T-helper 17 cell (primary cell): ENCODE data around the gene MAPK12. TPM values are rescaled to one million over a fixed set of nuclear protein-coding genes. Genes with fewer than 3 reads are reported as not detected.
A peak's percentile ranks its signal among the peaks of the same experiment; 100 is the strongest.

ENCODE experiments used
- ATAC-seq: fragments of 150-1000 bp; cut with Tn5 transposase; 2 replicates; pipeline ENCODE4 v1.10.0; 2021; ENCODE audit warnings: mild to moderate bottlenecking, moderate library complexity
- DNase-seq, 3 donors: peaks; one replicate each; pipeline versions ENCODE4 v3.0.0 to v3.0.0-alpha.2; 2020 to 2021
- H3K9me3 ChIP-seq: one replicate; pipeline ENCODE4 v1.7.0; 2013; ENCODE audit warnings: low read length, mild to moderate bottlenecking; ENCODE audit not compliant: control insufficient read depth, poor library complexity, severe bottlenecking
- H3K27ac Mint-ChIP-seq: one replicate; pipeline ENCODE4 v1.8.0; 2022; ENCODE audit warnings: mild to moderate bottlenecking, moderate library complexity, mixed read lengths
- H3K27me3 Mint-ChIP-seq: one replicate; pipeline ENCODE4 v1.8.0; 2022; ENCODE audit warnings: mixed read lengths
- H3K36me3 Mint-ChIP-seq: one replicate; pipeline ENCODE4 v1.8.0; 2022; ENCODE audit warnings: low read depth, mixed read lengths
- H3K4me1 Mint-ChIP-seq: one replicate; pipeline ENCODE4 v1.8.0; 2022; ENCODE audit warnings: mild to moderate bottlenecking, mixed read lengths
- H3K4me3 Mint-ChIP-seq: one replicate; pipeline ENCODE4 v1.8.0; 2022; ENCODE audit warnings: mild to moderate bottlenecking, moderate library complexity, mixed read lengths
- total RNA-seq, 4 donors: library from RNA in 2 of 4; stranded (reverse) in 2 of 4; gene quantifications; one replicate each; pipeline ENCODE4 v1.2.3 and lab custom pipeline; 2022 to 2026

MAPK12 gene
- total RNA-seq, 2 donors from 2014 or later: 1.7 to 1.9 TPM

DNA sequence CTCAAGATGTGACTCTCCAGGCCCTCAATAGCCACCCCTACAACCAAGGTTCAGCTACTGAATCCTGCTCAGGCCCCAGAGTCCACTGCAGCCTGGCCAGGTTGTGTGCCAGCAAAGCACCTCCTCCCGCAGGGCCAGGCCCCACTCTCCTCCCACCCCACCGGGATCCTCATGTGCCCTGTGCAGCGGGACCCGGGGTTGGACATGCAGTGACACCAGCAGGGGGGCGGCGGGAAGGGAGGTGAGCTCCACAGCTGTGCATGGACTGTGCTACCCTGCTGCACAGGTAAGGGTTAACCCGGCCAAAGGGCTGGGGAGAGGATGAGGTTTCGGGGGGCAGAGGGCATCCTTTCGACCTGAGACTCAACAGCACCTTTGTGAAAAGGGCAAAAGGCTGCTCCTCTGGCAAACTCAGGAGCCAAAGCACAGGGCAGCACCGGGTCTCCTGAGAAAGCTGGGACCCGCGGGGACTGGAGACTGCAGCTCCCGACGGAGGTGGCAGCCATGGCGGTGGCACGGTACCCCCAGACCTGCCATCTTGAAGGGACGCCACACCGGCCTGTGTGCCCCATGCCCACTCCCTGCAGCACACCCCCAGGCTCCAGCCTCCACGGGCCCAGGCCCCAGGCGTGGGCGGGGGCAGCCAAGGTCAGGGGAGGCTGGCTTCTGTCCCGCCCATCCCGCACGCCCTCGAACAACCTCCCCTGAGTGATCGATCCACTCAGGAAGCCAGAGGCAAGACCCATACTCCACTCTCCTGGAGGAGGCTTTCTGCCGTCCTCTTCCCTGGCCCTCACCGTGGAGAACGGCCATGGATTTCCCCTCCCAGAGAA, 35.4 kb upstream of the MAPK12 start:
- Mint-ChIP-seq H3K27me3 (peaks cover 31% of the 10 kb centered on the region), H3K4me3 (no peak overlapping the region), H3K4me1 (peaks cover 4% of the 10 kb centered on the region), H3K27ac (no peak overlapping the region), H3K36me3 (peaks cover 2% of the 10 kb centered on the region)
- ATAC-seq: no peak
- DNase-seq: no peak
- no peaks in the 10 kb centered on the region for H3K9me3 ChIP-seq

DNA sequence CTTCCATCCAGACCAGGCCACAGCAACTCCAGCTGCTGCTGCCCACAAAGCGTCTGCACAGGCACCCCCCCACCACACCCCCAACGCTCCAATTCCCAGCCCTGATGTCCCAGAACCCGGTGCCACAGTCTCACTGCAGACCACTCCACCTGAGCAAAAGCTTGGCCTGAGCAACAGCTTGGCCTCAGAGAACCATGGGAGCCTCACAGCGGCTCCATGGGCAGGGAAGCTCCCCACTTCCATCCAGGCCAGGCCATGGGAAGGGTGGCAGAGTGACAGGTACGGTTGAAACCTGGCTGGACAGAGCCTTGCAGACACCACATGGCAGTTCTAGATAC, 32.8 kb upstream of the MAPK12 start:
- no peak for ATAC-seq
- no peak overlapping the region for H3K27ac Mint-ChIP-seq
- no peaks in the 10 kb centered on the region for H3K9me3 ChIP-seq
- H3K27me3 Mint-ChIP-seq: peaks cover 40% of the 10 kb centered on the region
- H3K4me1 Mint-ChIP-seq: peaks cover 4% of the 10 kb centered on the region
- no peak overlapping the region for H3K4me3 Mint-ChIP-seq
- DNase-seq: no peak
- H3K36me3 Mint-ChIP-seq: peaks cover 2% of the 10 kb centered on the region

DNA sequence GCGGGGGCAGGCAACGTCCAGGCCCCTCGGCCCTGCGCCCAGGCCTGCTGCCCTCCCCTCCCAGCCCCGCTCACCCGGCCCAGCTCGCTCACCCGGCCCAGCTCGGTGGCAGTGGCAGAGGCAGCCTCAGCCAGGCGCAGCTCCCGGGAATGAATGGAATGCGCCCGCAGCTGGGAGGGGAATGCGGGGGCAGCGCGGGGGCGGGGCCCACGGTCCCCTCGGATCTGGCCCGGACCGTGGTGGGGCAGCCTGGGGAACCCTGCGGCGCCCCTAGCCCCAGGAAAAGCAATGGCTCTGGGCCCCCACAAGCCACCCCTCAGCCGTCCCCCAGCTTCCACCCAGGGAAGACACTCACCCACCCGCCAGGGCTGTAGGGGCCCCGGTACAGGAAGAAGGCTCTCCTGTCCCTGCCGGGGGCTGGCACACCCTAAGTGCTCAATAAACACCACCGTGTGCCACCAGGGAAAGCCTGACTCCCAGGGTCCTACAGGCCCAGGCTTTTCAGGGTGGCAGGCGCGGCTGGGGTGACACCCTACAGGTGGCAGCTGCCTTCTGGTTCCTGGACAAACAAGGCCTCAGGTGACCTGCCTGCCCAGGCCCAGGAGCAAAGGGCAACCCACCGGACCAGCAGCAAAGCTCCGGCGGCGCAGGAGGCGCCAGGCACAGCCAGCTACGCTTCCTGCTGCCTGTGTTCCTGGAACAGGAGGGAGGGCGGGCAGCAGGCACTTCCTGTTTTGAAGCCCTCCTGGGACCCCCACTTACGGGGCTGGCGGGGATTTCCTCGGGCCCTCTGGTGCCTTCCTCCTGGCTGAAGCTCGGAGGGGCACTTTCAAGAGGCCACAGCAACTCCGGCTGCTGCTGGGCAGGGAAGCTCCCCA, 32.2 kb upstream of the MAPK12 start:
- Mint-ChIP-seq H3K27ac (no peak overlapping the region), H3K4me3 (no peak overlapping the region), H3K36me3 (peaks cover 2% of the 10 kb centered on the region), H3K27me3 (peaks cover 39% of the 10 kb centered on the region), H3K4me1 (peaks cover 4% of the 10 kb centered on the region)
- DNase-seq (no peak), ATAC-seq (no peak)
- H3K9me3 ChIP-seq: no peaks in the 10 kb centered on the region

DNA sequence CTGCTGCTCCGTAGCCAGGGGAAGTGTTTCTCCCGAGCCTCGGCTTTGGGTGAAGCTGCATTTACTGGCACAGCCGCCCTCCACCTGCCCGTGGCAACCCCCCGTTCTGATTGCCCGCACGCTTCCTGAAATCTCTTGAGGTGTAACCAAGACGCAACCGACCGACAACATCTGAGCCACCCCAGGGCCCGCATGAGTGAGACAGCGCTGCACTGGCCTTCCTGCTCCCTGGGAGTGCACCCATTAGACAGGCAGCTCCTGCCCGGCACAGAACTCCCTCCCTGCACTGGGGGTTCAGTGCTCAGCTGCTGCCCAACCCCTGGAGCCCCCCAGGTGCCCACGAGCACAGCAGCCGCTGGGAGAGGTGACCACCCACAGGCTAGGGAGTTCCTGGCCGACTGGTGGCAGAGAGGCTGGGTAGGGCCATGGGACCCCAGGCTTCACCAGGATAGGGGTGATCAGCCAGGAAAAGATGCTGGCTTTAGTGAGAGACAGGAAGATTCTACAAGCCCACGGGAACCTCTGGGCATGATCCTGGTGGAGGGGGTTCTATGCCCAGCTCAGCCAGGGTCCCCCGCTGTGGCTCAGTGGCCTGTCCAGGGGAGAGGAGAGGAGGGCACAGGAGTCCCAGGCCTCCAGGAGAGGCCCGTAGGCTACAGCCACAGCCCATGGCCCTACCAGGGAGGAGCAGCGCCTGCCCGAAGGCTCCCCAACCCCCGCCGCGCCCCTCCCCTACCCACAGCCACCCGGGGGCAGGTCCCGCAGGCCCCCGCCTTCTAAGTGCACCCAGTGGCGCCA, 31.4 kb upstream of the MAPK12 start:
- ATAC-seq (peak; percentile 56), DNase-seq (no peak)
- H3K36me3 Mint-ChIP-seq: peaks cover 2% of the 10 kb centered on the region
- H3K27me3 Mint-ChIP-seq: peaks cover 31% of the 10 kb centered on the region
- H3K9me3 ChIP-seq: no peaks in the 10 kb centered on the region
- H3K4me3 Mint-ChIP-seq: peak overlapping the region; percentile 56
- peaks cover 4% of the 10 kb centered on the region for H3K4me1 Mint-ChIP-seq
- H3K27ac Mint-ChIP-seq: no peak overlapping the region

DNA sequence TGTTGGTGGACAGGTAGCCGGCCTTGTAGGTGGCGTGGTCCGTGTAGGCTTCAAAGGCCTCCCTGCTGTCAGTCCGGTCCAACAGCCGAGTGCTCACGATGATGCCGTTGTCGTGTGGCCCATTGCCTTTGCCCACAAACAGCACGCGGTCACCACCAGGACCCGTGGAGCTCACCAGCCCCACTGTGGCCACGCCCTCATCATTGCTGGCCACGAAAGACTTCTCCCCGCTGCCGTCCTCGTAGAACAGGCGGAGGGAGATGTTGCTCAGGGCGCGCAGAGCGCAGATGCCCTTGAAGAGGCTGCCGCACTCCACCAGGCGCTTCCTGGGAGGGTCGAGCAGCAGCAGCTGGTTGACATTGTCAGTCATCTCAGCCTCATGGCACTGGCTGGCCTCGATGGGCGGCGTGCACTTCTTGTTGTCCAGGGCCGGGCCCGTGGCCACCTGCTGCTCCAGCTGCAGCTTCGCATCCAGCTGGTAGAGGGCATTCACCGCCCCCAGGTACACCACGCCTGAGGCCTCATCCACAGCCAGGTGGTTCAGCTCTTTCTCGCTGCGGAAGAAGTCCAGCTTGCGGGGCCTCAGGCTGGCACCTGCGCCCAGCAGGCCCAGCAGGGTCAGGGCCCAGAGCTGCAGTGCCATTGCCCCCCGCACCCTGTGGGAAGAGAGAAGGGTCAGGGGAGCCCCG, 28.6 kb upstream of the MAPK12 start:
- DNase-seq: no peak
- H3K36me3 Mint-ChIP-seq: peaks cover 2% of the 10 kb centered on the region
- H3K4me1 Mint-ChIP-seq: peaks cover 4% of the 10 kb centered on the region
- H3K27ac Mint-ChIP-seq: no peak overlapping the region
- H3K27me3 Mint-ChIP-seq: peaks cover 21% of the 10 kb centered on the region
- H3K4me3 Mint-ChIP-seq: no peak overlapping the region
- H3K9me3 ChIP-seq: no peaks in the 10 kb centered on the region
- ATAC-seq: no peak

DNA sequence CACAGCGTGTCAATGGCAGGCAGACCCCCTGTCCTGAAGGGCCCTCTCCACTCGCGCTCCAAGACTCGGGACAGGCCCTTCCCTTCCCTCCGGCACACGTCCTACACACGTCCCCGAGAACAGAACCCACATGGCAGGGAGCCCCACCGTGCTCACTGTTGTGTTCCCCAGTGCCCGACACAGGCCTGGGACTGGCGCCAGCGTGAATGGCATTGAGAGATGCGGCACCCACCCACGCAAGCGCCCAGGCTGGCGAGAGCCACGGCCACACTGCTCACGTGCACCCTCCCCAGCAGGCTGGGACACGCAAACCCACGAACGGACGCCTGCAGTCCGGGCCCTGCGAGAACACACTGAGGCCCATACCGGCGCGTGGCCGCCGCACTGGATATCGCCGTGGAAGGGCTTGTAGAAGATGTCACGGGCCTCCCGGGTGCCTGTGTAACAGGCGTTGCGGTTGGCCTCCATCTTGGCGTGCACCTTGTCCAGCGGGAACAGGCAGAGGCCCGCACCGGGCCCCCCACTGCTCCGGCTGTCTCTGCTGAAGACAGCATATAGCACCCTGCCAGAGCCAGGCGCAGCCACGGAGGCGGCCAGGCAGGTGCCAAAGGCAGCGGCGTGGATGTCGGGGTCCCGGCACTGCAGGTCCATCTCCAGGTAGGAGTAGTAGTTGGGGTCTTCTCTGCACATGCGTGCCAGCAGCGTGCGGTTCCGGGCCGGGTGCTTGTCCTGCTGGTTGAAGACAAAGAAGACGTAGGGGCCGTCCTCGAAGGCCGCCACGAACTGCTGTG, 27.9 kb upstream of the MAPK12 start:
- ATAC-seq (no peak), DNase-seq (no peak)
- H3K9me3 ChIP-seq: no peaks in the 10 kb centered on the region
- Mint-ChIP-seq H3K27me3 (peaks cover 21% of the 10 kb centered on the region), H3K4me1 (peaks cover 6% of the 10 kb centered on the region), H3K27ac (no peak overlapping the region), H3K4me3 (no peak overlapping the region), H3K36me3 (peaks cover 2% of the 10 kb centered on the region)

- Mint-ChIP-seq H3K4me3 (no peak overlapping the region), H3K36me3 (peaks cover 2% of the 10 kb centered on the region), H3K27me3 (peaks cover 17% of the 10 kb centered on the region), H3K4me1 (peaks cover 5% of the 10 kb centered on the region), H3K27ac (no peak overlapping the region)
- ATAC-seq (no peak), DNase-seq (no peak)
- H3K9me3 ChIP-seq: no peaks in the 10 kb centered on the region
Observed at GRCh38 chr22:50287731-50288130, 26.2 kb upstream of the MAPK12 start.

- H3K27me3 Mint-ChIP-seq: peaks cover 8% of the 10 kb centered on the region
- DNase-seq (no peak), ATAC-seq (no peak)
- H3K4me1 Mint-ChIP-seq: peaks cover 2% of the 10 kb centered on the region
- no peak overlapping the region for H3K4me3 Mint-ChIP-seq
- no peak overlapping the region for H3K27ac Mint-ChIP-seq
- H3K36me3 Mint-ChIP-seq: no peaks in the 10 kb centered on the region
- H3K9me3 ChIP-seq: no peaks in the 10 kb centered on the region
Observed at GRCh38 chr22:50286701-50287318, 25.3 kb upstream of the MAPK12 start.

GRCh38 chr22:50286275-50286674, 24.8 kb upstream of the MAPK12 start:
- Mint-ChIP-seq H3K27ac (no peak overlapping the region), H3K4me3 (no peak overlapping the region)

GRCh38 chr22:50285568-50286229, 24.2 kb upstream of the MAPK12 start:
- H3K4me1 Mint-ChIP-seq: peaks cover 2% of the 10 kb centered on the region
- H3K27me3 Mint-ChIP-seq: no peaks in the 10 kb centered on the region
- H3K36me3 Mint-ChIP-seq: no peaks in the 10 kb centered on the region
- no peak overlapping the region for H3K4me3 Mint-ChIP-seq
- H3K27ac Mint-ChIP-seq: no peak overlapping the region
- no peak for ATAC-seq
- no peaks in the 10 kb centered on the region for H3K9me3 ChIP-seq
- DNase-seq: no peak

More at GRCh38 chr22:50286275-50286674, 24.8 kb upstream of the MAPK12 start:
- ATAC-seq (no peak), DNase-seq (no peak)
- H3K9me3 ChIP-seq: no peaks in the 10 kb centered on the region
- Mint-ChIP-seq H3K4me1 (peaks cover 2% of the 10 kb centered on the region), H3K36me3 (no peaks in the 10 kb centered on the region), H3K27me3 (peaks cover 3% of the 10 kb centered on the region)

GRCh38 chr22:50284479-50284878, 23.0 kb upstream of the MAPK12 start:
- H3K36me3 Mint-ChIP-seq: no peaks in the 10 kb centered on the region
- H3K4me1 Mint-ChIP-seq: peaks cover 2% of the 10 kb centered on the region
- no peak for ATAC-seq
- H3K9me3 ChIP-seq: no peaks in the 10 kb centered on the region
- H3K4me3 Mint-ChIP-seq: peak overlapping the region; percentile 41
- no peaks in the 10 kb centered on the region for H3K27me3 Mint-ChIP-seq
- no peak for DNase-seq
- H3K27ac Mint-ChIP-seq: no peak overlapping the region
